Transverse colon (tissue), 4 donors: ENCODE measurements around the gene SPATA31E1. TPM values are rescaled to one million over a fixed set of nuclear protein-coding genes. Genes with fewer than 3 reads are reported as not detected.

Experiments
- DNase-seq: peaks from one replicate; pipeline ENCODE4 v3.0.0-alpha.2; 2019
- H3K27ac ChIP-seq, 4 donors: fragments of 200-600 bp; sonication (generic); 2 replicates each; pipeline ENCODE4 v1.5.1; 2016 to 2018; ENCODE audit warnings: inconsistent platforms in 4 of 4
- H3K27me3 ChIP-seq: fragments of 200-600 bp; sonication (generic); 2 replicates; pipeline ENCODE4 v1.5.1; 2017; ENCODE audit warnings: inconsistent platforms
- H3K36me3 ChIP-seq, 4 donors: fragments of 200-600 bp; sonication (generic); 2 replicates each; pipeline ENCODE4 v1.5.1; 2017 to 2019; ENCODE audit warnings: inconsistent platforms in 4 of 4
- H3K4me1 ChIP-seq, 4 donors: fragments of 200-600 bp; sonication (generic); 2 replicates each; pipeline ENCODE4 v1.5.1; 2017 to 2020; ENCODE audit warnings: inconsistent platforms in 4 of 4
- H3K4me3 ChIP-seq, 4 donors: fragments of 200-600 bp; sonication (generic); 1 replicate in 1 of 4; 2 replicates in 3 of 4; pipeline versions ENCODE4 v1.5.1 to v1.6.1; 2017 to 2019; ENCODE audit warnings: inconsistent platforms in 4 of 4
- H3K9me3 ChIP-seq, 2 donors: fragments of 200-600 bp; sonication (generic); 2 replicates each; pipeline ENCODE4 v1.5.1; 2017 to 2019; ENCODE audit warnings: inconsistent platforms in 2 of 2
- CTCF ChIP-seq, 5 experiments: fragments of 200-600 bp in 3 of 5; fragments of 450-650 bp in 2 of 5; sonication (generic) in 3 of 5; IDR thresholded peaks; 1 replicate in 2 of 5; 2 replicates in 3 of 5; pipeline ENCODE4 v1.5.1; 2016 to 2017; ENCODE audit warnings: antibody characterized with exemption in 5 of 5, inconsistent platforms in 3 of 5, mild to moderate bottlenecking in 2 of 5, moderate library complexity in 1 of 5
- EP300 ChIP-seq: sonication (generic); formaldehyde crosslinking; IDR thresholded peaks from one replicate; pipeline ENCODE4 v1.6.1; 2017; ENCODE audit warnings: antibody characterized with exemption, low read depth
- POLR2A ChIP-seq: fragments of 450-650 bp; IDR thresholded peaks from one replicate; pipeline ENCODE4 v1.6.1; 2016; ENCODE audit warnings: antibody characterized with exemption, mild to moderate bottlenecking, moderate library complexity
- POLR2AphosphoS5 ChIP-seq, 3 donors: sonication (generic); formaldehyde crosslinking; IDR thresholded peaks; one replicate each; pipeline ENCODE4 v1.6.1; 2016; ENCODE audit warnings: antibody characterized with exemption in 3 of 3
- WGBS, 2 donors: methylation state at CpG; one replicate each; pipeline ENCODE4 v1.1.5; 2018; ENCODE audit warnings: low coverage in 1 of 2; 5-methylcytosine and 5-hydroxymethylcytosine counted together
- in situ Hi-C, 4 donors: fragments of 200-750 bp; cut with MboI; loops; one replicate each; pipeline versions ENCODE4 v1.15.0 to v1.15.1; 2017; ENCODE audit warnings: low sequenced_read_pairs in 3 of 4, low pct_ligation_motif_present in 1 of 4, low pct_unique_long_range_greater_than_20kb in 1 of 4
- intact Hi-C: fragments of 100-400 bp; cut with DNase I; formaldehyde crosslinking; loops from one replicate; pipeline ENCODE4 v1.15.1; 2023; ENCODE audit warnings: low total_unique reads
- total RNA-seq, 4 donors: library from RNA; depleted of rRNA; stranded (reverse); fragments of >200 nt; gene quantifications; one replicate each; pipeline ENCODE4 v1.1.0, GENCODE V29; 2016

SPATA31E1 gene
- total RNA-seq, 4 donors from 2014 or later: not detected

- no peaks in the 10 kb centered on the region for H3K4me1 ChIP-seq
- DNase-seq: no peak
- intact Hi-C loops: no loop called here
- H3K4me3 ChIP-seq: no peak overlapping the region
- TF ChIP-seq CTCF (IDR thresholded peaks at IDR 0.05) (no peak), EP300 (no peak), POLR2AphosphoS5 (IDR thresholded peaks at IDR 0.05) (no peak), POLR2A (no peak)
- no peak overlapping the region for H3K27ac ChIP-seq
- in situ Hi-C loops: no loop called here
- 82% methylated on average over 12 of the region's 13 CpGs; no CpG with 5 or more reads in 1 of the 2 donors for WGBS, 2 donors
- H3K36me3 ChIP-seq: no peaks in the 10 kb centered on the region
- no peaks in the 10 kb centered on the region for H3K27me3 ChIP-seq
- no peaks in the 10 kb centered on the region for H3K9me3 ChIP-seq
These were observed 4.3 kb downstream of the SPATA31E1 start for GRCh38 chr9:87886933-87887505.

- in situ Hi-C loops: no loop called here
- no peaks in the 10 kb centered on the region for H3K27me3 ChIP-seq
- 91% methylated on average over 12 of the region's 13 CpGs; no CpG with 5 or more reads in 1 of the 2 donors for WGBS, 2 donors
- intact Hi-C loops: no loop called here
- TF ChIP-seq POLR2AphosphoS5 (IDR thresholded peaks at IDR 0.05): no peak
- no peak for TF ChIP-seq EP300
- no peak for TF ChIP-seq POLR2A
- TF ChIP-seq CTCF (IDR thresholded peaks at IDR 0.05): no peak
- H3K27ac ChIP-seq: no peak overlapping the region
- DNase-seq: no peak
- H3K4me1 ChIP-seq: no peaks in the 10 kb centered on the region
- no peaks in the 10 kb centered on the region for H3K9me3 ChIP-seq
- H3K4me3 ChIP-seq: no peak overlapping the region
- no peaks in the 10 kb centered on the region for H3K36me3 ChIP-seq
These were observed 5.2 kb downstream of the SPATA31E1 start for GRCh38 chr9:87887661-87888480.

GRCh38 chr9:87888501-87888900 lies 5.8 kb downstream of the SPATA31E1 start:
- Histone ChIP-seq H3K9me3 (no peaks in the 10 kb centered on the region), H3K36me3 (no peaks in the 10 kb centered on the region), H3K4me1 (no peaks in the 10 kb centered on the region), H3K27me3 (no peaks in the 10 kb centered on the region), H3K4me3 (no peak overlapping the region), H3K27ac (no peak overlapping the region)
- no peak for TF ChIP-seq EP300
- TF ChIP-seq POLR2AphosphoS5 (IDR thresholded peaks at IDR 0.05): no peak
- no peak for TF ChIP-seq CTCF (IDR thresholded peaks at IDR 0.05)
- TF ChIP-seq POLR2A: no peak
- in situ Hi-C loops (no loop called here), intact Hi-C loops (no loop called here)
- no peak for DNase-seq
- WGBS, 2 donors: 82% methylated on average over 6 of the region's 6 CpGs; no CpG with 5 or more reads in 1 of the 2 donors

GRCh38 chr9:87889065-87889881 lies 6.6 kb downstream of the SPATA31E1 start:
- Histone ChIP-seq H3K9me3 (no peaks in the 10 kb centered on the region), H3K4me1 (no peaks in the 10 kb centered on the region), H3K4me3 (no peak overlapping the region), H3K36me3 (no peaks in the 10 kb centered on the region), H3K27ac (no peak overlapping the region), H3K27me3 (no peaks in the 10 kb centered on the region)
- in situ Hi-C loops: no loop called here
- TF ChIP-seq POLR2AphosphoS5 (IDR thresholded peaks at IDR 0.05) (no peak), CTCF (IDR thresholded peaks at IDR 0.05) (no peak)
- intact Hi-C loops: no loop called here
- no peak for DNase-seq
- WGBS, 2 donors: 86% methylated on average over 12 of the region's 12 CpGs; no CpG with 5 or more reads in 1 of the 2 donors
